ENCODE results near the gene ADGRV1. TPM values are rescaled to one million over a fixed set of nuclear protein-coding genes. Genes with fewer than 3 reads are reported as not detected.

The ADGRV1 gene
- total and polyA plus RNA-seq, 9 of the 15 experiments (the other 6 are each of a cell fraction or from before 2014, with no cell fraction given), result 21.7 to 156 (median 58.2) TPM

GRCh38 chr5:90739567-90739966 lies 181.0 kb downstream of the ADGRV1 start:
- H3K79me2 ChIP-seq (ENCODE audit: control insufficient read depth, insufficient read depth, low read length), result peaks cover 16% of the 10 kb centered on the region
- H3K9ac ChIP-seq (ENCODE audit: insufficient read depth in 1 of 2, low read depth in 2 of 2, low read length in 2 of 2), result peak overlapping the region in 1 of 2 experiments; percentile 72; a peak in 1 of 4 replicates
- H2AFZ ChIP-seq (ENCODE audit: low read depth, low read length), result no peak overlapping the region
- H3K36me3 ChIP-seq (ENCODE audit: control insufficient read depth, insufficient read depth, low read length), result peaks cover 75% of the 10 kb centered on the region
- no peak overlapping the region for H3K4me3 ChIP-seq
- 18% methylated on average over 1 of the region's 1 CpG for WGBS (ENCODE audit: insufficient coverage, low coverage, missing lambda C conversion rate)
- no TSS peak for BruUV-seq (replicated peaks)
- no peaks in the 10 kb centered on the region for H3K27me3 ChIP-seq (ENCODE audit: control insufficient read depth in 2 of 2, insufficient read depth in 2 of 2, low read length in 2 of 2)
- CTCF ChIA-PET (ENCODE audit: low intra/inter-chr PET ratio), result no interaction called here
- intact Hi-C loops (cut with micrococcal nuclease) (no loop called here), in situ Hi-C loops (cut with MboI) (no loop called here)
- POLR2A ChIA-PET, result interaction anchor here (0.8 to 2.1 kb wide), 4 partner anchors 10 to 98 kb away, joined by 3 to 11 read pairs (median 4); no protein-coding TSS in a partner anchor
- ATAC-seq (peak; percentile 65), DNase-seq (ENCODE audit: extremely low read depth in 1 of 4, low spot score in 3 of 4) (peak in 1 of 4 experiments; percentile 20), FAIRE-seq (peak; percentile 35)
- no peaks in the 10 kb centered on the region for H3K9me3 ChIP-seq (replicated peaks; ENCODE audit: control insufficient read depth, insufficient read depth, low read depth, low read length)
- TF ChIP-seq HMBOX1 (IDR thresholded peaks at IDR 0.05) (peak; percentile 89), JUND (IDR thresholded peaks at IDR 0.05; ENCODE audit: borderline replicate concordance, low read depth, low read length) (no peak), JUND (tag; IDR thresholded peaks at IDR 0.05; ENCODE audit: borderline replicate concordance, low read depth, low read length) (no peak), HMGN3 (IDR thresholded peaks at IDR 0.05; ENCODE audit: borderline replicate concordance, extremely low read depth, insufficient read length, low read depth, low read length) (no peak)
- TF ChIP-seq, protein P1, sequence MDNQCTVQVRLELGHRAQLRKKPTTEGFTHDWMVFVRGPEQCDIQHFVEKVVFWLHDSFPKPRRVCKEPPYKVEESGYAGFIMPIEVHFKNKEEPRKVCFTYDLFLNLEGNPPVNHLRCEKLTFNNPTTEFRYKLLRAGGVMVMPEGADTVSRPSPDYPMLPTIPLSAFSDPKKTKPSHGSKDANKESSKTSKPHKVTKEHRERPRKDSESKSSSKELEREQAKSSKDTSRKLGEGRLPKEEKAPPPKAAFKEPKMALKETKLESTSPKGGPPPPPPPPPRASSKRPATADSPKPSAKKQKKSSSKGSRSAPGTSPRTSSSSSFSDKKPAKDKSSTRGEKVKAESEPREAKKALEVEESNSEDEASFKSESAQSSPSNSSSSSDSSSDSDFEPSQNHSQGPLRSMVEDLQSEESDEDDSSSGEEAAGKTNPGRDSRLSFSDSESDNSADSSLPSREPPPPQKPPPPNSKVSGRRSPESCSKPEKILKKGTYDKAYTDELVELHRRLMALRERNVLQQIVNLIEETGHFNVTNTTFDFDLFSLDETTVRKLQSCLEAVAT (IDR thresholded peaks at IDR 0.05), result no peak
- H4K20me1 ChIP-seq (replicated peaks; ENCODE audit: control insufficient read depth, insufficient read depth, low read length), result no peaks in the 10 kb centered on the region
- peak overlapping the region; percentile 57; the same call in 1 of the 3 replicates for H3K27ac ChIP-seq (ENCODE audit: extremely low read depth, low read depth, low read length)
- peaks cover 13 to 19% of the 10 kb centered on the region in 2 experiments; a peak in 4 of 5 replicates for H3K4me1 ChIP-seq (replicated peaks in 1 of 2; ENCODE audit: control insufficient read depth in 2 of 2, insufficient read depth in 2 of 2, low read length in 2 of 2)
- 0 out of 2 replicates have a peak overlapping the region, but pooled peaks have one; percentile 53 for H3K4me2 ChIP-seq (ENCODE audit: insufficient read depth, low read length)
- no peaks in the 10 kb centered on the region for H3K9me1 ChIP-seq (ENCODE audit: control insufficient read depth, insufficient read depth, low read length)

All from K562 (cell line).